Right kidney (tissue), 1 donor: ENCODE data around the gene REXO4.
A peak's percentile ranks its signal among the peaks of the same experiment; 100 is the strongest.

Experiments used
- DNase-seq: peaks from one replicate; pipeline ENCODE4 v3.0.0-alpha.2; 2016

The REXO4 gene

GRCh38 chr9:133368249-133368881 is 49.4 kb downstream of the REXO4 start:
- no peak for DNase-seq

GRCh38 chr9:133367778-133368177 is 50.0 kb downstream of the REXO4 start:
- DNase-seq = no peak

- no peak for DNase-seq
Measured at GRCh38 chr9:133367221-133367620, 50.6 kb downstream of the REXO4 start.

- no peak for DNase-seq
Measured at GRCh38 chr9:133366435-133366834, 51.4 kb downstream of the REXO4 start.

GRCh38 chr9:133362359-133363044 is 55.3 kb downstream of the REXO4 start:
- DNase-seq = no peak

- no peak for DNase-seq
Measured at GRCh38 chr9:133361507-133362092, 56.2 kb downstream of the REXO4 start.

GRCh38 chr9:133360400-133361393 is 57.1 kb downstream of the REXO4 start:
- DNase-seq = no peak

GRCh38 chr9:133359399-133360175 is 58.2 kb downstream of the REXO4 start:
- DNase-seq = no peak

GRCh38 chr9:133357656-133358055 is 60.2 kb downstream of the REXO4 start:
- DNase-seq = no peak

- DNase-seq = peak; percentile 70
Measured at GRCh38 chr9:133356391-133357091, 61.3 kb downstream of the REXO4 start, which contains the start of the genes SURF1 and SURF2. SURF1 (minus strand) TSS chr9:133356487; CDS start chr9:133356453, 34 bp downstream. SURF2 (plus strand) TSS chr9:133356550; CDS start chr9:133356593, 43 bp downstream.
